Memory B cell (primary cell): ENCODE results near the gene PAXX.

ENCODE experiments used
- ATAC-seq: fragments of 150-1000 bp; cut with Tn5 transposase; 2 replicates; pipeline ENCODE4 v1.10.0; 2021; ENCODE audit warnings: low read depth, mild to moderate bottlenecking, moderate library complexity
- DNase-seq, 2 donors: peaks; one replicate each; pipeline ENCODE4 v3.0.0; 2022; ENCODE audit warnings: low spot score in 2 of 2
- H3K27ac Mint-ChIP-seq: one replicate; pipeline ENCODE4 v1.8.0; 2022; ENCODE audit warnings: mild to moderate bottlenecking, moderate library complexity, mixed read lengths
- H3K27me3 Mint-ChIP-seq: one replicate; pipeline ENCODE4 v1.8.0; 2022; ENCODE audit warnings: mixed read lengths
- H3K36me3 Mint-ChIP-seq: one replicate; pipeline ENCODE4 v1.8.0; 2022; ENCODE audit warnings: mild to moderate bottlenecking, mixed read lengths
- H3K4me1 Mint-ChIP-seq: one replicate; pipeline ENCODE4 v1.8.0; 2022; ENCODE audit warnings: mixed read lengths
- H3K4me3 Mint-ChIP-seq: one replicate; pipeline ENCODE4 v1.8.0; 2022; ENCODE audit warnings: mild to moderate bottlenecking, moderate library complexity, mixed read lengths
- H3K9me3 Mint-ChIP-seq: one replicate; pipeline ENCODE4 v1.8.0; 2022; ENCODE audit warnings: mixed read lengths

The PAXX gene

DNA sequence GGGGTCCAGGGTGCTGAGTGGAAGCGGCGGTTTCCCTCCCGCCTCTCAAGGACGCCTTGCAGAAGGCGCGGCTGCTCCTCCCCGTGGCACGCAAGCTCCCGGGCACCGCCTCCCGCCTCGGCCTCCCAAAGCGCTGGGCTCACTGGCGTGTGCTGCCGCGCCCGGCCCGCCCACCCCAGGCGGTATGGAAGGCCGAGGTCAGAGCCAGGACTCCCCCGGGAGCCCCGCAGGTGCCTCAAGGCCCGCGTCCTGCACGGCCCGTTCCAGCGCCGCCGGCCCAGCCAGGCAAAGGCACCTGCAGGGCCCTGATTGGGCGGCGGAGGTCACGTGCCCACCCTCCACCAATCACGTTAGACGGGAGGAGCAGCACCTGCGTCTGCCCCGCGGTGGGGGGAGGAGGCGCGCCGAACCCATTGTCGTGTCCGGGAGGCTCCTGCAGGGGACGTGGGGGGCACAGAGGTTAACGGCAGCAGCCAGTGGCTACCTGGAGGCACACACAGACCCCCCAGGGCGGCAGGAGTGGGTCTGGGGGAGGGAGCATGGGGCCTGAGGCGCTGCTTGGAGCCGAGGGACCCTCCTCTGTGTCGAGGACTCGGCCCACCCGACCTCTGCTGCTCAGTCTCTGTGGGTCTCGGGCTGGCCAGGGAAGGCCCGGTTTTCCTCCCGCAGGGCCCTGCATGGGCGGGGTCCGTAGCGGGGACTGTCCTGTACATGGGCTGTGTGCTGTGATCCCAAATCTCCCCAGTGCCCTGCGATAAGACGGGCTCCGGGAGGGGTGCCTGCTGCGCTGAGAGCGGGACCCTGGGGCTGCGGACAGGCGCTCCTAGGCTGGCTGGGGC, 42.2 kb upstream of the PAXX start:
- DNase-seq (peak; percentile 94 to 96), ATAC-seq (peak; percentile 97)
- peaks cover 4% of the 10 kb centered on the region for H3K27me3 Mint-ChIP-seq
- peaks cover 3% of the 10 kb centered on the region for H3K4me1 Mint-ChIP-seq
- peak overlapping the region; percentile 86 for H3K4me3 Mint-ChIP-seq
- H3K9me3 Mint-ChIP-seq: no peaks in the 10 kb centered on the region
- H3K27ac Mint-ChIP-seq: peak overlapping the region; percentile 75
- no peaks in the 10 kb centered on the region for H3K36me3 Mint-ChIP-seq

DNA sequence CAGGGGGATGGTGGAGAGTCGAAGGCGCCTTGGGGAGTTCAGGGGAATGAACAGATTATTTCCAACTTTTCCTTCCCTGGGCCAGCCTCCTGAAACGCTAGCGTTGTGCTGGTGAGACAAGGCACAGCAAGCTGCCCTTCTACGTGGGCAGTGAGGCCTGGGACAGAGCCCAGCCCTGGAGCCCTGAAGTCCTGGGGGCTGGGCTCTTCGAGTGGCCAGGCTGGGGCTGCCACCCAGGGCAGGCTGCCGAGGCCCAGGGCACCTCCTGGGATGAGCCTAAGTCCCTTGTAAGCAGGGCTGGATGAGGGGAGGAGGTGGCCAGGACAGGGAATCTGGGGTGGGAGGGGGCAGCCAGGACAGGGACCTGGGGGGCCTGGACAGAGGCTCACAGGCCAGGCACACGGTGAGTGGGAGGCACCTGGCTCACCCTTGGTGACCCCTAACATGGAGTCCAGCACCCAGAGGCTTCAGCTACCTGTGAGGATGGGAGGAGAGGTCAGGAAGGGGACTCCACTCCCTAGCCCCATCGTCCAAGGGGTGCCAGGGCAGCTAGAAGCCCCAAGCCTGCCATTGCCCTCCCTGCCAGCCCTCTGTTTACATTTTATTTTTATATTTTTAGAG, 41.5 kb upstream of the PAXX start:
- DNase-seq: no peak
- Mint-ChIP-seq H3K27ac (no peak overlapping the region), H3K4me3 (peak overlapping the region; percentile 83), H3K4me1 (peaks cover 3% of the 10 kb centered on the region), H3K27me3 (peaks cover 7% of the 10 kb centered on the region), H3K36me3 (no peaks in the 10 kb centered on the region), H3K9me3 (no peaks in the 10 kb centered on the region)
- no peak for ATAC-seq

DNA sequence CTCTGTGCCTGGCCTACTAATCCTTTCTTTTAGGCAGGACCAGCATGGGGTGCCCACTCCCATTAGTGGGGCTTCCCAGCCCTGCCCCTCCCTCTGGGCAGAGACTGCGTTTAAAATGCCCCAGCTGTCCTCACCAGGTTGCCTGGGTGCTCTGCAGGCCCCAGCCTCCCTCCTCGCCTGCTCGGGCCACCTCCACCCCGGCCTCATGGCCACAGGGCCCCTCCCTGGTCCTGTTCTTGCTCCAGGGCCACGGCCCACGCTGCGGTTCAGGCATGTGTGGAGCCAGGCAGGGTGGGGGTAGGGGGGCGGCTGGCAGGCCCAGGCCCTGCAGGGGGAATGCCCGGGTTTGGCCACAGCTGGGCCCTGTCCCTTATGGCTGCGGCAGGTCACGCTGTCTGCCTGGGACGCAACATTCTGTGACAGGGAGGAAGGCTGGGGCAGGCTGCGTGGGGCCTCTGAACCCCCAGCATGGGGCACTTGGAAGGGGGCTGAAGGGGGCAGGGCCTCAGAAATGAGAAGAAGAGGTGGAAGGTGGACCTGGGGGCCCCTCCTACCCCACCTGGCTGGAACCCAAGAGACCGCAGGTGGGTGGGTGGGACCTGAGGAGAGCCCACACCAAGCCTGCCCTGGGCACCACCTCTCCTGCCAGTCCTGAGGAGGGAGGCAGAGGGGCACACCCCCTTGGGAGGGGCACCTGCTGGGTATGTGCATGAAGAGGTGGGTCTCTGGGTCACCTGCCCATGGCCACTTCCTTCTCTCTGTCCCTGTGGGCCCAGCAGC, 40.5 kb upstream of the PAXX start, which contains the start of gene LCN12:
Gene LCN12, plus strand, starts transcription at position 733 of the 780 bp plus-strand sequence. CDS start 55 bp downstream, outside the sequence.
- Mint-ChIP-seq H3K36me3 (peaks cover 3% of the 10 kb centered on the region), H3K9me3 (peaks cover 3% of the 10 kb centered on the region), H3K4me1 (peaks cover 6% of the 10 kb centered on the region), H3K27me3 (peaks cover 11% of the 10 kb centered on the region), H3K27ac (no peak within 1 kb of the TSS), H3K4me3 (no peak within 1 kb of the TSS)
- ATAC-seq (no peak), DNase-seq (no peak)

GRCh38 chr9:136952321-136952850, 39.8 kb upstream of the PAXX start:
- Mint-ChIP-seq H3K27ac (no peak overlapping the region), H3K27me3 (peaks cover 12% of the 10 kb centered on the region), H3K9me3 (peaks cover 4% of the 10 kb centered on the region), H3K4me1 (peaks cover 7% of the 10 kb centered on the region), H3K4me3 (no peak overlapping the region), H3K36me3 (peaks cover 4% of the 10 kb centered on the region)
- ATAC-seq (no peak), DNase-seq (no peak)

DNA sequence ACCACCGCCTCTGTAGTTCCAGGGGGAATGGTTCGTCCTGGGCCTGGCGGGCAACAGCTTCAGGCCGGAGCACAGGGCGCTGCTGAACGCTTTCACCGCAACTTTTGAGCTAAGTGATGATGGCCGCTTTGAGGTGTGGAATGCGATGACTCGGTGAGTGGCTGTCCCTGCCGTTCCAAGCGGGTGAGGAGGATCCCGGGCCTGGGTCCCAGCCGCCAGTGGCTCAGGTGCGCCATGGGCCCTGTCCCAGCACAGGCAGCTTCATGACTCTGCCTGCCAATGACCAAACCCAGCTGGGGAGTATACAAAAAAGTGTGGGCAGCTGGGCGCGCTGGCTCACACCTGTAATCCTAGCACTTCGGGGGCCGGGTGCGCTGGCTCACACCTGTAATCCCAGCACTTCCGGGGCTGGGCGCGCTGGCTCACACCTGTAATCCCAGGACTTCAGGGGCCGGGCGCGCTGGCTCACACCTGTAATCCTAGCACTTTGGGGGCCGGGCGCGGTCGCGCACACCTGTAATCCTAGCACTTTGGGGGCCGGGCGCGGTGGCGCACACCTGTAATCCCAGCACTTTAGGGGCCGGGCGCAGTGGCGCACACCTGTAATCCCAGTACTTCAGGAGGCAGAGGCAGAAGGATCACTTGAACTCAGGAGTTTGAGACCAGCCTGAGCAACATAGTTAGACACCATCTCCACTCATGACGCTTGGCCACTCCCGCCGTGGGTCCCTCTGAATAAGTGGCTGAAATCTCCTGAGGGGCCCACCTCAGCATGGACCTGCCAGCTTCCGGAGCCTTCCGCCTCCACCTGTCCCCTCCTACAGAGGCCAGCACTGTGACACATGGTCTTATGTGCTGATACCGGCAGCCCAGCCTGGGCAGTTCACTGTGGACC, 39.1 kb upstream of the PAXX start:
- Mint-ChIP-seq H3K36me3 (peaks cover 4% of the 10 kb centered on the region), H3K4me3 (no peak overlapping the region), H3K4me1 (peaks cover 7% of the 10 kb centered on the region), H3K9me3 (peaks cover 4% of the 10 kb centered on the region), H3K27me3 (peaks cover 12% of the 10 kb centered on the region), H3K27ac (no peak overlapping the region)
- ATAC-seq (no peak), DNase-seq (no peak)

DNA sequence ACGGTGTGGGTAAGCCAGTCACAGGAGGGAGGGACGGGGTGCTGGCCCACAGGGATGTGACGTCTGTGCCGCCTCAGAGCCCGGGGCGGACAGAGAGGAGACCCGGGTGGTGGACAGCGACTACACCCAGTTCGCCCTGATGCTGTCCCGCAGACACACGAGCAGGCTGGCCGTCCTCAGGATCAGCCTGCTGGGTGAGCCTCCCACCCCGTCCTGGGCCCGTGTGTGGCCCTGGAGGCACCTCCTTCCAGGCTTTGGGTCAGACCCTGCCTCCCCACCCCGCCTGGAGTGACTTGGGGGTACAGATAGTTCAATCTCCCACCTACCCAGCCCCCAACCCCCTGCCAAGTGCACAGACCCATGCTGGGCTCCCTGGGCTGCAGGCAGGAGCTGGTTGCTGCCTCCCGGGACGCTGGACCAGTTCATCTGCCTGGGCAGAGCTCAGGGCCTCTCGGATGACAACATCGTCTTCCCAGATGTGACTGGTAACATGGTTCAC, 38.4 kb upstream of the PAXX start:
- no peak overlapping the region for H3K27ac Mint-ChIP-seq
- no peak for DNase-seq
- no peak for ATAC-seq
- H3K27me3 Mint-ChIP-seq: peaks cover 15% of the 10 kb centered on the region
- peaks cover 4% of the 10 kb centered on the region for H3K9me3 Mint-ChIP-seq
- H3K4me3 Mint-ChIP-seq: no peak overlapping the region
- H3K4me1 Mint-ChIP-seq: peaks cover 7% of the 10 kb centered on the region
- H3K36me3 Mint-ChIP-seq: peaks cover 4% of the 10 kb centered on the region

DNA sequence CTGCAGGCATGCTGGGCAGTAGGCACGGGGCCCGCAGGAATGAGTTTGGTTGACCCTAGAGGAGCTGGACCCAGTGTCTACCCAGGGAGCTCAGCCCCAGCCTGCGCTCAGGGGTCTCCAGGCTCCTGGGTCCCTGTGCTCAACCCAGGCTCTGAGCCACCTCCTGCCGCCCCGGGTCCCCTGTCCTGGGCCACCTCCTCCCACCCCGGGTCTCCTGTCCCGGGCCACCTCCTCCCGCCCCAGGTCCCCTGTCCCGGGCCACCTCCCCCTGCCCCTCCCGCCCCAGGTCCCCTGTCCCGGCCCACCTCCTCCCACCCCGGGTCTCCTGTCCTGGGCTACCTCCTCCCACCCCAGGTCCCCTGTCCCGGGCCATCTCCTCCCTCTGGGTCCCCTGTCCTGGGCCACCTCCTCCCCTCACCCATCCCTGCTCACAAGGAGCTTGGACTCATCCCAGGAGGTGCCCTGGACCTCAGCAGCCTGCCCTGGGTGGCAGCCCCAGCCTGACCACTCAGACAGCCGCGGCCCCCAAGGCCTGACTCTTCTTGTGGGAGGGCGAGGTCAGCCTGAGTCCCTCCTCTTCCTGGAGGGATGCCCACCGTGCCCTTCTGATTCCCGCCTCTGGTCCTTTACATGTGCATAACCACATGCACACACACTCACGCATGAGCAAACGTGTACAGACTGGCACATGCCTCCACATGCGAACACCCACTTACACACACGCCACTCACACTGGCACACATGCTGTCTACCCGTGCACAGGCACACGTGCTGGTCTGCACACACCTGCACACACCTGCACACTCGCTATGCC, 37.7 kb upstream of the PAXX start:
- no peak for DNase-seq
- no peak for ATAC-seq
- H3K27ac Mint-ChIP-seq: no peak overlapping the region
- no peak overlapping the region for H3K4me3 Mint-ChIP-seq
- peaks cover 16% of the 10 kb centered on the region for H3K27me3 Mint-ChIP-seq
- H3K4me1 Mint-ChIP-seq: peaks cover 7% of the 10 kb centered on the region
- H3K36me3 Mint-ChIP-seq: peaks cover 4% of the 10 kb centered on the region
- H3K9me3 Mint-ChIP-seq: peaks cover 4% of the 10 kb centered on the region

- DNase-seq (no peak), ATAC-seq (no peak)
- peaks cover 4% of the 10 kb centered on the region for H3K9me3 Mint-ChIP-seq
- peaks cover 4% of the 10 kb centered on the region for H3K36me3 Mint-ChIP-seq
- no peak overlapping the region for H3K4me3 Mint-ChIP-seq
- H3K27ac Mint-ChIP-seq: no peak overlapping the region
- H3K27me3 Mint-ChIP-seq: peaks cover 18% of the 10 kb centered on the region
- H3K4me1 Mint-ChIP-seq: peaks cover 5% of the 10 kb centered on the region
Observed at GRCh38 chr9:136955202-136955942, 36.9 kb upstream of the PAXX start.

GRCh38 chr9:136955943-136956335, 36.3 kb upstream of the PAXX start:
- Mint-ChIP-seq H3K9me3 (peaks cover 4% of the 10 kb centered on the region), H3K27me3 (peaks cover 20% of the 10 kb centered on the region), H3K4me1 (peaks cover 5% of the 10 kb centered on the region), H3K27ac (no peak overlapping the region), H3K4me3 (no peak overlapping the region), H3K36me3 (peaks cover 4% of the 10 kb centered on the region)
- DNase-seq: no peak
- ATAC-seq: no peak

GRCh38 chr9:136956604-136957003, 35.6 kb upstream of the PAXX start:
- no peak overlapping the region for H3K27ac Mint-ChIP-seq
- peaks cover 20% of the 10 kb centered on the region for H3K27me3 Mint-ChIP-seq
- H3K4me3 Mint-ChIP-seq: no peak overlapping the region
- peaks cover 5% of the 10 kb centered on the region for H3K4me1 Mint-ChIP-seq
- peaks cover 4% of the 10 kb centered on the region for H3K36me3 Mint-ChIP-seq
- DNase-seq (no peak), ATAC-seq (no peak)
- H3K9me3 Mint-ChIP-seq: peaks cover 4% of the 10 kb centered on the region

GRCh38 chr9:136957461-136957860, 34.8 kb upstream of the PAXX start:
- Mint-ChIP-seq H3K4me3 (no peak overlapping the region), H3K36me3 (peaks cover 4% of the 10 kb centered on the region), H3K9me3 (peaks cover 4% of the 10 kb centered on the region), H3K4me1 (peaks cover 5% of the 10 kb centered on the region), H3K27me3 (peaks cover 20% of the 10 kb centered on the region), H3K27ac (no peak overlapping the region)
- ATAC-seq: no peak
- no peak for DNase-seq

- Mint-ChIP-seq H3K4me1 (peaks cover 5% of the 10 kb centered on the region), H3K27ac (no peak overlapping the region), H3K36me3 (peaks cover 4% of the 10 kb centered on the region), H3K9me3 (peaks cover 4% of the 10 kb centered on the region), H3K27me3 (peaks cover 20% of the 10 kb centered on the region), H3K4me3 (no peak overlapping the region)
- DNase-seq (no peak), ATAC-seq (no peak)
Observed at GRCh38 chr9:136957901-136958300, 34.3 kb upstream of the PAXX start.
